MM.1S (cell line): ENCODE measurements around the gene TMEM240.

ENCODE experiments used
- EZH2 ChIP-seq: fragments of 300-600 bp; sonication (generic); optimal IDR thresholded peaks from 2 replicates; pipeline ENCODE3; 2017; ENCODE audit warnings: low read depth, mild to moderate bottlenecking, antibody characterized with exemption, low read length, mixed read lengths
- EZH2phosphoT487 ChIP-seq: fragments of 300-600 bp; sonication (generic); IDR thresholded peaks from 2 replicates; pipeline ENCODE4 v1.6.1; 2018; ENCODE audit warnings: antibody characterized with exemption, low read length
- TF ChIP-seq, protein P1 (sequence below): fragments of 300-600 bp; sonication (generic); IDR thresholded peaks from 2 replicates; pipeline ENCODE4 v1.5.1; 2016; ENCODE audit warnings: antibody characterized with exemption, low read length, mixed read lengths

- no peak for TF ChIP-seq EZH2
- TF ChIP-seq, protein P1, sequence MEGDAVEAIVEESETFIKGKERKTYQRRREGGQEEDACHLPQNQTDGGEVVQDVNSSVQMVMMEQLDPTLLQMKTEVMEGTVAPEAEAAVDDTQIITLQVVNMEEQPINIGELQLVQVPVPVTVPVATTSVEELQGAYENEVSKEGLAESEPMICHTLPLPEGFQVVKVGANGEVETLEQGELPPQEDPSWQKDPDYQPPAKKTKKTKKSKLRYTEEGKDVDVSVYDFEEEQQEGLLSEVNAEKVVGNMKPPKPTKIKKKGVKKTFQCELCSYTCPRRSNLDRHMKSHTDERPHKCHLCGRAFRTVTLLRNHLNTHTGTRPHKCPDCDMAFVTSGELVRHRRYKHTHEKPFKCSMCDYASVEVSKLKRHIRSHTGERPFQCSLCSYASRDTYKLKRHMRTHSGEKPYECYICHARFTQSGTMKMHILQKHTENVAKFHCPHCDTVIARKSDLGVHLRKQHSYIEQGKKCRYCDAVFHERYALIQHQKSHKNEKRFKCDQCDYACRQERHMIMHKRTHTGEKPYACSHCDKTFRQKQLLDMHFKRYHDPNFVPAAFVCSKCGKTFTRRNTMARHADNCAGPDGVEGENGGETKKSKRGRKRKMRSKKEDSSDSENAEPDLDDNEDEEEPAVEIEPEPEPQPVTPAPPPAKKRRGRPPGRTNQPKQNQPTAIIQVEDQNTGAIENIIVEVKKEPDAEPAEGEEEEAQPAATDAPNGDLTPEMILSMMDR = no peak
- no peak for TF ChIP-seq EZH2phosphoT487
Observed at GRCh38 chr1:1490633-1491230, 49.7 kb downstream of the TMEM240 start.
